NOMO-1 treated with DMSO at 0.1 percent for 48 hours (cell line): Measurements from ENCODE around the gene ME3.

Source experiments
- DNase-seq: peaks from one replicate; lab custom pipeline; 2025; ENCODE audit not compliant: unreplicated experiment; lab: John Stamatoyannopoulos, UW

Gene ME3

DNA sequence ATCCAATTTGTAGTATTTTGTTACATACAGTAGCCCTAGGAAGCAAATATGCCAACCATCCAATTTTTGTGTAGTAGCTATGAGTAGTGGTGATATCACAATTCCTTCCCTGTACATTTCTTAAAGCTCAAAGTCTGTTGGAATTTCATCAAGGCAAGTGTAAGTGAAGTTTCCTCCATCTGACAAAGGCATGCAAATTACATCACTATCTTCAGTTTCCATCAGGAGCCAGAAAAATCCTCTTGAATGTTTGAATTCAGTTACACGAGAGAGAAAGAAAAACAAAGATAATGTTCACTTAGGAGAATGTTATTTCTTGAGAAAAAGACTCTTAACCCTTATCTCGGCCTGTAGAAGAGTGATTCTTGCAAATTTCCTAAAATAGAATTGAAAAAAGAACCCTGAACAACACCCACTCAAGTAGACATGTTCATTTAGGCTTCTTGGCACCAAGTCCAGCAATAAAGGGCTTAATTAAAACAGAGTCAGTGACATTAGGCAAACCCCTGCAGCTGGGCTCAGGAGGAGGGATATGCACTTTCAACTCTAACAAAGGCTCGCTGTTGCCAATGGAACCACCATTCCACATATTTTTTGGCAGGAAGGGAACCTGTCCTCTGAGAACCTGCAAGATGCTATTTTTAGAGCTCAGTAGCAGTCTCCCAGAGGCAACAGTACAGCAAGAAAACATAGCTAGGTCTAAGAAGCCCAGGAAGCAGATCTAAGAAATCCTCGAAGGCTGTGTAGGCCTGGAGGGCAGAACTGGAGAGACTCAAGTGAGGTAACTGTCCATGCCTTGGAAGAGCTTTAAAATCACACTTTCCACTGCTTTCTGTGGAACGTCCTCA, 153.1 kb downstream of the ME3 start:
- no peak for DNase-seq

DNA sequence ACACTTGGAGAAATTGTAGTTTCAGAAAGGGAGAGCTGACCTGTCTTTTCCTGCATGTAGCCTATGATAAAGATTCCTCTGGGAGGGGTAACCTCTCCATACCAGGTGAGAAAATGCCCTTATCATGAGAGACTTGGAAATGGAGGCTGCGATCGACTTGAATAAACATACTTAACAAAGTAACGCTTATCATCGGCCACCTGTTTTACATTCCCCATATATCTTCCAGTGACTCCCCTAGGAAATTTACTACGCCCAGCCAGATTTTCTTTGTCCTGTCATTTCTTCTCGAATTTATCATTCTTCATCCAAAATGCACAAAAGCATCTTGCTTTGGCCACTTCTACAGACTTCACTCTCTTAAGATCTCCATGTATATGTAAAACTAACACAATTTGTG, 154.2 kb downstream of the ME3 start:
- no peak for DNase-seq

DNA sequence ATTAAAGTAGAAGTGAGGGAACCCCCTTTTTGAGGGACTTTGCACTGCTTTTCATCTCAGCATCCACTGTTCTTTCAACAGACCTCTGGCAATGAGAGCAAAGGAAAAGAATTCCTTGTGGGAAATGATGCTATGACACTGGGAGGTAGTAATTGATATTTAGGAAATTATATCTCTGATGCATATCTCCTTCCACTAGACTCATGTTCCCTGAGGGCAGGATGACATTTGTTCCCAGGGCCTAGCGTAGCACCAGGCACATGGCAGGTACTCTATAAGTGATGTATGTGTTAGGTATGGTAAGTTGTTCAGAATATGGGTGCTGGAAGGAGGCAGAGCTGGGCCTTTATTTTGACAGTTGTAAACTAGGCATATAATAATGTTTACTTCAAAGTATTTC, 154.9 kb downstream of the ME3 start:
- DNase-seq, result no peak

DNA sequence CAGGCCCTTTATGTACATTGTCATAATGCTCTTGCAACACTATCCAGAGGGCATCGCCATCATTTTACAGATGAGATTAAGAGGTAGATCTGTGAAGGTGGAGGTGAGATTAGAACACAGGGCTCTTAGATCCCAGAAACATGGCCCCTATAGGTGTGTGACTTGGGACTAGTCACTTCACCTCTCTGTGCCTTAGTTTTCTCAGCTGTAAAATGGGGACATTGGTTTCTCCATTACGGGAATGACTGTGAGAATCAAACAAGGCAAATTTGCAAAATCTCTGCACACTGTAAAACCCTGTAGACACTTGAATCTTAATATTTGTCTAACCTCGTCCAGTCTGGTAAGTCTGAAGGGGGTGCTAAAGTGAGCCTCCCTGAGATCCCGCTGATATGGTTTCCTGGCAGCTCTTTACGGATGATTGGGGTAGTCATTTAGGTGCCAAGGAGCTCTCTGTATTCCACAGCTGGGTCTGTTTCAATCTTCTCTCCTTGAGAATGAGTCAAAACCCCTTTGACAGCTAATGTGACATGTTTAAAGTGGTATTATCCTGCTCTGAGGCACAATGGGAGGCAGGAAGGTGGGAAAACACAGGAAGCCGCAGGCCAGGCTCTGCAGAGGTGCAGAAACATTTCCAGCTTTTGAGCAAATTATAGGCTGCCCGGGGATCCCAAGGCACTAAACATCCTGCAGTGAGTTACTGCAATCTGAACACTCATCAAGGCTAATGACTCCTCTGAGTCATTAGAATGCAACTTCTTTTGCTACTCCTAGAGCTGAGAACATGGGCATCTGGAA, 156.9 kb downstream of the ME3 start:
- DNase-seq, result no peak

DNA sequence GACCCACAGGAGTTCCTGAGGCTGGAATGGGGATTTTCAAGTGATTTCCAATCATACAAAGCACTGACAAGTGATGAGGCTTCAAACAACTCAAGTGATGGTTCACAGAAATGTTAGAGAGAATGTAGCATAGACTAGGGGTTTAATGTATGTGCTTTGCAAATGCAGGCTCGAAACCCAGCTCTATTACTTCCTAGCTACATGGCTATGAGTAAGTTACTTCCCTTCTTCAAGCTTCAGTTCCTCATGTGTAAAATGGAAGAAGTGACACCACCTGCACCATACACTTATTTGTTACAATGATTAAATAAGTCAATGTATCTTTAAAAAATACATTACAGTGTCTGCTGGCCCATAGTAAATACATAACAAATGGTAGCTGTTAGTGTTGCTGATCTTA, 158.0 kb downstream of the ME3 start:
- DNase-seq, result peak; percentile 89

DNA sequence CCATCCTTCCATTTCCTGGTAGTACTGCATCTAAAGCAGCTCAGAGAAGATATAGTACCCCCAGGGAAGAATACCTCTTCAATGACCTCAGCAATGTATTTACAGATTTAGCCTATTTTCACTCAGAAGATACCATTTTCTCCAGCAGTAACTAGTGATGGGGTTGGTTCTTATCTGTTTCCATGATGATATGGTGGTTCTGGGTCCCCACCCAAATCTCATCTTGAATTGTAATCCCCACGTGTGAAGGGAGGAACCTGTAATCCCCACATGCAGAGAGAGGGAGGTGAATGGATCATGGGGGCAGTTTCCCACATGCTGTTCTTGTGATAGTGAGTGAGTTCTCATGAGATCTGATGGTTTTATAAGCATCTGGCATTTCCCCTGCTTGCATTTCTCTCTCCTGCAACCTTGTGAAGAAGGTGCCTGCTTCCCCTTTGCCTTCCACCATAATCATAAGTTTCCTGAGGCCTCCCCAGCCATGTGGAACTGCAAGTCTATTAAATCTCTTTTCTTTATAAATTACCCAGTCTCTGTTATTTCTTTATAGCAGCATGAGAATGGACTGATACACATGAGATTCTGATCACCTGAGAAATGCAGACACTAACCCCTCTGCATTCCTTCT, 158.6 kb downstream of the ME3 start:
- peak; percentile 12 for DNase-seq

DNA sequence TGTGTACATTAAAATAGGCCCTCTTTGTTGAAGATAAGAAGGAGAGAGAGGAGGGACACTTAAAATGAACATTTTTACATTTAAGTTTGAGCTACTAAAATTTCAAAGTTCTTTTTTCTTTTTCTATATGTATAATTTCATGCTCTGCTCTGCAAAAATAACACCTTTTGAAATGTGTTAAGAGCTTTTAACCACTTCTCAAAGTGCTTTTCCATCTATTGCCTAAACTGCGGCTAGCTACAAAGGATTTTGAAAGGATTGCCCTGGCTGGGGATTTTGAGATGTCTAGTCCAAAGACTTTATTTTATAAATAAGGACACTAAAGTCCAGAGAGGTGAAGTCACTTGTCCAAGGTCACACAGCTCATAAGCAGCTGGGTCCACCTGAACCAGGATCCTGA, 159.3 kb downstream of the ME3 start:
- no peak for DNase-seq

DNA sequence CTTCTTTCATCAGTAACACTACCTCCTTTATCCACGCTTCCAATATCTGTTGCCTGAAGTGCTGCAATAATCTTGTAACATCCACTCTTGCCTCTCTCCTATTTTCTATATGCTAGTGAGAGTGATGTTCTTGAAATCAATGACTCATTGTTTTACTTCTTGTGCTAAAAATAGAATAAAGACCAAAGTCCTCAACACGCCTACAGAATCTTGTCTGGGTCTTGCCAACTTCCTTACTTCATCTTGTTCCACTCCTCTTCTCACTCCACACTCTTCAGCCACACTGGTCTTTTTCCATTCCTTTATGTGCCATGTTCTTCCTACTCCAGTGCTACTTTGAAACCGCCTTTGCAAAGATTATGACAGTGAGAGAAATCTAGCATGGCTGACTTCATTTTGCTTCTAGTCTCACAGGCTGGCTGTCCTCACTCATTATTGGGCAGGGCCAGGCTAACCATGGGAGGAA, 161.3 kb downstream of the ME3 start:
- DNase-seq, result peak; percentile 89

DNA sequence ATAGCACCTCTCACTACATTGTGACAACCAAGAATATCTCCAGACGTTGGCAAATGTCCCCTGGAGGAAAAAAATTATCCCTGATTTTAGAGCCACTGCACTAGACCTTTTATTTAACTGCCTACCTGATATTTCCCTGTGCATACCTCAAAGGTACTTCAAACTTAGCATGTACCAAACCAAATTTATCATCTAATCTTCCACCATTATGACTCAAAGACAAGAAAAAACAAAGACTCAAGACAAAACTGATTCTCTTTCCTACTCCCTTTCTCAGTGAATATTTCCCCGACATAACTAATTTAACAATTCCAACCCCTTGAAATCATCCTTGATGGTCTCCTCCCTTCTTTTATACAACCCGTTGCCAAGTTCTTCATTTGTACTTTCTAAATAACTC, 161.7 kb downstream of the ME3 start:
- no peak for DNase-seq

DNA sequence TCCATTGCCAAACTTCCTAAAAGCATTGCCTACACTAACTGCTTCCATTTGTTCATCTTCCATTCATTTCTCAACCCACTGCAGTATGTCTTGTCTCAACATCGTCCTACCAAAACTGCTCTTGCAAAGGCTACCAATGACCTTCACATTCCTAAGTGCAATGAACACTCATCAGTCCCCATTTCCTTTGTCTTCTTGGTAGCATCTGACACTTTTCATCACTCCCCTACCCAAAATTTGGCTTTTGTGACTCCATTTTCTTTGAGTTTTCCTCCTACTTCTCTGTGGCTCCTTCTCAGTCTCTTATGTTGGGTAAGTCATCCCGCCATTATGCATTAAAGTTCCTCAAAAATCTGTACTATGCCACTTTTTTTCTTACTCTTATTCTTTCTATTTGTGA, 162.3 kb downstream of the ME3 start:
- DNase-seq, result no peak

DNA sequence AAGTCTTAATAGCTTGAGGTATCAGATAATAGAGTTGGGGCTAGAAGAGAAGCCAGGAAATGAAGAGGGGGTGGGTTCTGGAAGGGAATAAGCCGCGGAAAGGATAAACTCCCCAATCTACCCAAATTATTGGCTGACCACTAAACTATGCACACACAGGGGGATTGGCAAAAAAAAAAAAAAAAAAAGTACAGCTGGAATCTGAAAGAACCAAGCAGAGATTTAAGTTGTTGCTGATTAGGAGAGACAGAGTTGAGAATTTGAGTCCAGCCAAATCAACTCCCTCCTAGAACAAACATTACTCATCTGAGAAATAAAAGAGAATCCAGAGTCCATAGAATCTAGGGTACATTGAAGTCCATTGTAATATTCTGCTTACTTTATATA, 162.8 kb downstream of the ME3 start:
- DNase-seq, result no peak

DNA sequence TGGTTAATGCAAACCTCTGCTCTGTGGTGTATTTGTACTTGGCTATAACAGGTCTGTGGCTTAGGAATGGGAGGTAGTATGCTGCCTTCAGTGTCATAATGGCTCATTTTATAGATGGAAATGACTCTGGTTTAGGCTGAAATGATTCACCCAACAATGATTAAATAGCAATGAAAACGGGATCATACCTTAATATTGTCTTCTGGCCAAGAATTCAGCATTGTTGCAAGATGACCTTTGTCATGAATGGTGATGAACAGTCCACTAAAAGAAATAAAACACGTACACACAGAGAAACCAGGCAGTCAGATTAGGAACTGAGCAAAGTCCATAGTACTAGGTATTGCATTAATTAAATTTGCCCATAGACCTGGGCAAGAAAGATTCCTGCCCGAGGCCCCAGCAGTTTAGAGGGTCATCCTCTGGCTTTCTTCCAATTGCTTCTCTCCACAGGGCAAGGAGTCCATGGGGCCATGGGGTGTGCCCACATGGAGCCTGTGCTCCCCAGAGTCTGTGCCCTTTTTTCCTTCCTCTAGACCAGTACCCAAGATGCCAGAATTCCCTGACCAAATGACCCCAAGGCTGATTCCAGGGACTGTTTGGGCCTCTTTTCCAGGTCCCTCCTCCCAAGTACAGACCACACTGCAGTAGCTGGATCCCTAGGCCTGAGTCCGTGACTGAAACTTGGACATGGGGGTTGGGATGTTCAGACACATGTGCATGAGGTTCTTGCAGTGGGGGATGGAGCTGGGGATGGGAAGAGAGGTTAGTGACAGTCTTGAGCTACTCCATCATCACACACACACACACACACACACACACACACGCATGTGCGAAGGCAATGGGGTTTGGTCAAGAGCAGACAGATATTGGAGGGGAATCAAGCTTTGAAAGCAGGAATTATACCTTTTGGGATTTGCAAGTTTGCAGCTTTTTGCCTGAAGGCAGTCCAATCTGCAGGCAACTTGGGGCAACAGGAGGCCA, 163.5 kb downstream of the ME3 start:
- no peak for DNase-seq

DNA sequence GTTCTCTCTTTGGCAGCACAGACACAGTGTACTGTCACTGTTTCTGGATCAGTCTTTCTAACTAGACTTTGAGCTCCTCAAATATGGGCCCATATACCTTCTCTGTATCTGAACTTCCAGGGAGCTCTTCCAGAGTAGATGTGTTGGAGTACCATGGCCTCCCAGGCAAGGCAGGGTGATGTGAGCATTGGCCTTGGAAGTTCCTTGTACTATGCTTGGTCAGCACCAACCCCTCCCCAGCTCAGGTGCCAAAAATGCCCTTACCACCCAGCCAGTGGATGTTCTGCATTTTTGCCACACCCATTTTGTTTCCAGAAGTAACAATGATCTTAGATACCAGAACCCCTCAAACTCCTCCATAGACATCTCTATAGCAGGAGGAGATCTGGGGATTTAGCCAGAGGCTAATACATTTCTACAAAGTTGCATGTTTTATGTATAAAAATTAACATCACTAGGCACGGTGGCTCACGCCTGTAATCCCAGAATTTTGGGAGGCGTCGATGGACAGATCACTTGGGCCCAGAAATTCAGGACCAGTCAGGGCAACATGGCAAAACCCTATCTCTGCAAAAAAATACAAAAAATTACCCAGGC, 165.1 kb downstream of the ME3 start:
- no peak for DNase-seq

DNA sequence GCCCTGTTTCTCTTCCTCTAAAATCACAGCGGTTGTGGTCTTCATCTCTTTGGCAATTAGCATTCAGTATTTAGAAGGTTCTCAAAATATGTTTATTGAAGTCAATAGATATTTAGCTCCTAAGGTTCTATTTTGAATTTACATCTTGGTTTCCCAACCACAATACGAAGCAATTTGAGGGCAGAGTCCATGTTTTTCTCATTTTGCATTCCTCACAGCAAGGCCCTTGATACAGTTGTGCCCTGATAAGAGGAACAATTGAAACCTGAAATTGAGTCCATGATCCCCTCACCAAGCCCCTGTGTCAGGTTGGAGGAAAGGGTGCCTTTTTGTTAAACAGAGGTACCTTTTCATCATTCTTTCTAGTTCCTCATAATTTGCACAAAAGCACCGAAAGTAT, 166.2 kb downstream of the ME3 start:
- no peak for DNase-seq

DNA sequence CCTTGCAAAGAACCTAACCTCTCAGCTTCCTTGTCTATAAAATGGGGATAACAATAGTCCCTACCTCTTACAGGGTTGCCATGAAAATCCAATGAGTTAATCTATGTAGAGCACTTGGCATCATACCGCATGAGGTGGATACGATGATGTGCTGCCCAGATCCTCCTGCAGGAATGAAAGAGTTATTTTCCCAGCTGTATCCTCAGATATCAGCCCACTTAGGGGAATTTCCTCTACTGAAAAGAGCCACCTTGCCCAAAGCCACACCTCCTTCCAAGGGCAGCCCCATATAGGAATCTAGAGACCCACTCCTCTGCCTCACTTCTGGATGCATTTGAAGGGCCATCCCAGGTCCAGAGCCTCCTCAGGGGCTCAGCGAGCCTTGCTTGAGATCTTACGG, 169.3 kb downstream of the ME3 start:
- DNase-seq, result no peak

DNA sequence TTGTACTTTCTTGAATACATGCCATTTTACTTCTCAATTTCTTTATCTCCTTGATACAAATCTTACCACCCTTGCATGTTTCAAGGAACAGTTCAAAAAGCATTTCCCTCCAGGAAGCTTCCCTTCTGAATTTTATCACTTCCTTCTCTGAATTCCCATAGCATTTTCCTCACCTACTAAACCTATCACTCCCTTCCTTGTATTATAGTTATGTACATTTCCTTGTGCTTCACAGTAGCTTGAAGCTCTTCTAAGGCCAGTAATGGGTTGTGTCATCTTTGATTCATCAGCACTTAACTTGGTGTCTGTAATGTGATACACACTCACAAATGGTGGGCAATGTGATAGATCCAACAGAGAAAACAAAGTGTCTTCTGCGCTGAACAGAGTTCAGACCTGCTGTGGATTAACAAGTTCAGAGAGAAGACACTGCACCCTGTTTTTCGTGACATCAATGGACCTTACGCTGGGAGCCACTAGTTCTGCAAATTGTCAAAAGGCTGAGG, 170.2 kb downstream of the ME3 start:
- DNase-seq, result no peak

DNA sequence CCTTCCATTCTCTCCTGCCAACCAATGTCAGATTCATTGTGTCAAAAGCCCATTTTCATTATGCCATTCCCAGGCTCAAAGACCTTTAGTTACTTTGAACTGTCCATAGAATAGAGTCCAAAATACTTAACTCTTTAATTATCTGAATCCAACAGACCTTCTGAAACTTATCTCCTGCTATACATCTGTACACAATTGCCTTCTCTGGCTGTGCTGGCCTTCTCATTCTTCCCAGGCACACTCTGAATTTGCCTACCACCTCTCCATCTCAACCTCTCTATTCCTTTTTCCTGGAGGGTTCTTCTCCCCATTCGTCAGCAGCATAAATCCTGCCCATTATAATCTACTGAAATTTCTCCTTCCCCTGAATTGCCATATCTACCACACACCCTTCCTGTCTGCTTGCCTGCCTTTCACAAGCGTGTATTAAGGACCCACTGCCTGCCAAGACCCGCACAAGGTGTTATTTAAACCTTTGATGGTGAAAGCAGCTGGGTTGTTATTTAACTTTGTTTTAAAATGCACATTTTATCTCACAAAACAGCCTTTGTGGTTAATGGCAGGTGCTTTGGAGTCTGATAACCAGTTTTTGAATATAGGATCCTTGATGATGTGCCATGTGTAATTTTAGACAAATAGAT, 171.8 kb downstream of the ME3 start:
- no peak for DNase-seq

DNA sequence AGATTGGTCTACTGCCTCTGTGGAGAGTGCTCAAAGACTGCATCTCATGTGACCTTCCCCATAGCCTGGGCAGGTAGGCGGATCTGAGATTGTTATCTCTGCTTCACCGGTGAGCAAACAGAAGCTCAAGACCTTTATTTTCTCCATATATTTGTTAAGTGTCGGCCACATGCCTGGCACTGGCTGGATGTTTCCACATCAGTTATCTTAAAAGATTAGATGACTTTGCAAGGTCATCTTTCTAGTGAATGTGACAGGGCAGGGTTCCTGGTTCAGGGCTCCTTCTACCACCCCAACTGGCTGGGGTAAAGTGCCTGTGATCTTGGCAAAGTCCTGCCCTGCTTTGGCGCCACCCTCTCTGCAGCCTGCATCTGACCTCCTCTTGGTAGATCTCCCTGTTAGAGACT, 172.7 kb downstream of the ME3 start:
- no peak for DNase-seq

DNA sequence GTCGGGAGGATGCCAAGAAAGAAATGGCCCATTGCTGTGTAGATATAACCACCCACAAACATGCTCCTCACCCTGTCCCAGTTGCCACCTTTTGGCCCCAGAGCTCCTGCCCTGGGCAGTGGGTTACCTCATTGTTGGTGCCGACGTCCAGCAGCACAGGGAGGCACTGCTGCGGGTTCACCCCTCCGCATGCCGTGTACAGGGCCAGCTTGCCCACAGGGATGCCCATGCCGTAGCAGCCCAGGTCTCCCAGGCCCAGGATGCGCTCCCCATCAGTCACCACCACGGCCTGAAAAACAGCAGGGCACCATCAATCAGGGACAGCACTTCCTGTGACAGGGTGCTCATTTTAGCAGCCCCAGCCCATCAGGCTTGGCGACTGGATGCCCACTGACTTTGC, 174.6 kb downstream of the ME3 start:
- no peak for DNase-seq

DNA sequence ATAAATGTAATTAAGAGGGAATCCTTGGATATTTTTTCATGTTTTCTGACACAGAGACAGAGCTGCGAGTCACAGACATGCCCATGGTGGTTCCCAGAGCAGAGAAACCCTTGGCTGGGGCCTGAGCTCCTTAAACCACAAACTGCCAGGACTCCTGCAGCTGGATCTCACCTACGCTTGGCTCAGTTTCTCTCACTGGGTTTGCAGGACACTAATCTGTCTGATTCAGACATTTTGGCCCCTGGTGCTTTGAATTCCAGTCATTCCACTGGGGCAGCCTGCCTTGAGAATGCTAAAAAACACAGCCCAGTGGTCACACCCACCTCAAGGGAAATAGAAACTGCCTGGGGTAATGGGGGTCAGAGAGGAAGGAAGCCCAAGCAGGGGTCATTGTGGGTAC, 175.1 kb downstream of the ME3 start:
- DNase-seq, result no peak
